ENCODE data around the gene PCSK4. TPM values are rescaled to one million over a fixed set of nuclear protein-coding genes. Genes with fewer than 3 reads are reported as not detected.

The PCSK4 gene
- total and polyA plus RNA-seq, 9 of the 15 experiments (the other 6 are each of a cell fraction or from before 2014, with no cell fraction given): 0.01 to 9.1 (median 2.1) TPM; not detected in 1

DNA sequence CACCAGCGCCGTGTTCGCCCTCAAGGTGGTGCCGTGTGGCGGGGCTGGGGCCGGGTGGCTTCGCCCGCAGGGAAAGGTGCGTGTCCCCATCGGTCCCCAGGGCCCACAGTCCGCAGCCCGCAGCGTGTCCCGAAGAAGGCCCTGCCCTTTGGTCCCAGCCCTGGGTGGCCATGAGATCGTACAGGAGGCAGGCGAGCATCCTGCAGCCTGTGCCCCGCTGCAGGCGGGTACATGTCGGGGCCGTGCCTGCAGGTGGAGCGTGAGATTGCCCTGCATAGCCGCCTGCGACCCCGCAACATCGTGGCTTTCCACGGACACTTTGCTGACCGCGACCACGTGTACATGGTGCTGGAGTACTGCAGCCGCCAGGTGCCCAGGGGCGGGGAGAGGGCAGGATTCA is 35.2 kb upstream of the PCSK4 start:
- in situ Hi-C loops (cut with MboI): no loop called here
- Histone ChIP-seq H3K9me3 (replicated peaks; ENCODE audit: control insufficient read depth, insufficient read depth, low read depth, low read length) (no peaks in the 10 kb centered on the region), H3K4me3 (no peak overlapping the region), H3K79me2 (ENCODE audit: control insufficient read depth, insufficient read depth, low read length) (no peaks in the 10 kb centered on the region), H3K4me1 (replicated peaks in 1 of 2; ENCODE audit: control insufficient read depth in 2 of 2, insufficient read depth in 2 of 2, low read length in 2 of 2) (peaks cover 3 to 55% of the 10 kb centered on the region in 2 experiments; a peak in 3 of 5 replicates), H3K4me2 (ENCODE audit: insufficient read depth, low read length) (no peak overlapping the region), H3K27ac (ENCODE audit: extremely low read depth, low read depth, low read length) (no peak overlapping the region), H2AFZ (ENCODE audit: low read depth, low read length) (no peak overlapping the region), H4K20me1 (replicated peaks; ENCODE audit: control insufficient read depth, insufficient read depth, low read length) (peaks cover 11% of the 10 kb centered on the region), H3K36me3 (ENCODE audit: control insufficient read depth, insufficient read depth, low read length) (no peaks in the 10 kb centered on the region), H3K9me1 (ENCODE audit: control insufficient read depth, insufficient read depth, low read length) (no peaks in the 10 kb centered on the region), H3K9ac (ENCODE audit: insufficient read depth in 1 of 2, low read depth in 2 of 2, low read length in 2 of 2) (no peak overlapping the region), H3K27me3 (ENCODE audit: control insufficient read depth in 2 of 2, insufficient read depth in 2 of 2, low read length in 2 of 2) (peaks cover 20 to 36% of the 10 kb centered on the region in 2 experiments; a peak in 4 of 5 replicates)
- BruUV-seq (replicated peaks): no TSS peak
- TF ChIP-seq SAFB (IDR thresholded peaks at IDR 0.05; ENCODE audit: borderline replicate concordance, low read depth, low read length) (0 out of 2 replicates have a peak, but pooled peaks have one; percentile 26), HNRNPL (IDR thresholded peaks at IDR 0.05; ENCODE audit: low read depth, low read length) (peak; percentile 50; the same call in 1 of the 2 replicates), NR2F6 (CRISPR knock-in tag; IDR thresholded peaks at IDR 0.05) (no peak), ZNF140 (CRISPR knock-in tag; IDR thresholded peaks at IDR 0.05) (no peak)
- intact Hi-C loops (cut with micrococcal nuclease): no loop called here
- ATAC-seq (no peak), DNase-seq (ENCODE audit: extremely low read depth in 1 of 4, low spot score in 3 of 4) (no peak), FAIRE-seq (no peak)
- POLR2A ChIA-PET: no interaction called here
- CTCF ChIA-PET (ENCODE audit: low intra/inter-chr PET ratio): no interaction called here
- 37% methylated on average over 19 of the region's 31 CpGs for WGBS (ENCODE audit: insufficient coverage, low coverage, missing lambda C conversion rate)

DNA sequence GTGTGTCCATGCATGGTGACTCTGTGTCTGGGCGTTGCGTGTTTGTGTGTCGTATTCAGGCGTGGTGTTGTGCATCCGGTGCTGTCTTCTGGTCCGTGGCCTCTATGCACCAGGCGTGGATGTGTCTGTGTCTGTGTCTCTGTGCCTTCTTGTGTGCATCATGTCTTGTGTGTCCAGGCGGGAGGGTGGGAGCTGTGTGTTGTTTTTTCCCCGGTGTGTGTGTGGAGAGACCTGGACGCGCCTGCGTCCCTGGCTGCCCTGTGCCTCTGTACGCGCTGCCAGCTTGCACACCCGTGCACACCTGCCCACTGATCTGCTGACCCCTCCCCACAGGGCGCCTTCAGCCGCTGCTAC is 34.8 kb upstream of the PCSK4 start:
- Histone ChIP-seq H3K9me3 (replicated peaks; ENCODE audit: control insufficient read depth, insufficient read depth, low read depth, low read length) (no peaks in the 10 kb centered on the region), H4K20me1 (replicated peaks; ENCODE audit: control insufficient read depth, insufficient read depth, low read length) (peaks cover 11% of the 10 kb centered on the region), H3K4me1 (replicated peaks in 1 of 2; ENCODE audit: control insufficient read depth in 2 of 2, insufficient read depth in 2 of 2, low read length in 2 of 2) (peaks cover 3 to 58% of the 10 kb centered on the region in 2 experiments; a peak in 3 of 5 replicates), H3K9me1 (ENCODE audit: control insufficient read depth, insufficient read depth, low read length) (no peaks in the 10 kb centered on the region), H3K4me2 (ENCODE audit: insufficient read depth, low read length) (peak overlapping the region; percentile 35; the same call in 1 of the 2 replicates), H3K36me3 (ENCODE audit: control insufficient read depth, insufficient read depth, low read length) (no peaks in the 10 kb centered on the region), H3K9ac (ENCODE audit: insufficient read depth in 1 of 2, low read depth in 2 of 2, low read length in 2 of 2) (no peak overlapping the region), H3K4me3 (no peak overlapping the region), H3K27ac (ENCODE audit: extremely low read depth, low read depth, low read length) (no peak overlapping the region; the same call in 2 of the 3 replicates), H3K79me2 (ENCODE audit: control insufficient read depth, insufficient read depth, low read length) (no peaks in the 10 kb centered on the region), H2AFZ (ENCODE audit: low read depth, low read length) (no peak overlapping the region), H3K27me3 (ENCODE audit: control insufficient read depth in 2 of 2, insufficient read depth in 2 of 2, low read length in 2 of 2) (peaks cover 19 to 38% of the 10 kb centered on the region in 2 experiments; a peak in 4 of 5 replicates)
- in situ Hi-C loops (cut with MboI): no loop called here
- 22% methylated on average over 9 of the region's 17 CpGs for WGBS (ENCODE audit: insufficient coverage, low coverage, missing lambda C conversion rate)
- intact Hi-C loops (cut with micrococcal nuclease): no loop called here
- CTCF ChIA-PET (ENCODE audit: low intra/inter-chr PET ratio): no interaction called here
- DNase-seq (ENCODE audit: extremely low read depth in 1 of 4, low spot score in 3 of 4): no peak
- FAIRE-seq: no peak
- no TSS peak for BruUV-seq (replicated peaks)
- ATAC-seq: no peak
- POLR2A ChIA-PET: no interaction called here
- TF ChIP-seq, protein P1, sequence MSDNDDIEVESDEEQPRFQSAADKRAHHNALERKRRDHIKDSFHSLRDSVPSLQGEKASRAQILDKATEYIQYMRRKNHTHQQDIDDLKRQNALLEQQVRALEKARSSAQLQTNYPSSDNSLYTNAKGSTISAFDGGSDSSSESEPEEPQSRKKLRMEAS (CRISPR knock-in tag; IDR thresholded peaks at IDR 0.05): peak; percentile 42; the same call in 1 of the 2 replicates
- TF ChIP-seq TCF3 (CRISPR knock-in tag; IDR thresholded peaks at IDR 0.05) (no peak), ZNF696 (CRISPR knock-in tag; conservative IDR thresholded peaks at IDR 0.05) (no peak), ZNF253 (CRISPR knock-in tag; conservative IDR thresholded peaks at IDR 0.05) (no peak), SMARCA5 (IDR thresholded peaks at IDR 0.05) (no peak), EHMT2 (IDR thresholded peaks at IDR 0.05) (0 out of 2 replicates have a peak, but pooled peaks have one; percentile 0), MIER1 (IDR thresholded peaks at IDR 0.05; ENCODE audit: low read depth) (no peak; the same call in 1 of the 2 replicates), NFIX (CRISPR knock-in tag; IDR thresholded peaks at IDR 0.05; ENCODE audit: low read depth) (no peak), HNRNPK (IDR thresholded peaks at IDR 0.05; ENCODE audit: low read depth, low read length, poor library complexity, severe bottlenecking) (no peak)
- TF ChIP-seq, protein P2, sequence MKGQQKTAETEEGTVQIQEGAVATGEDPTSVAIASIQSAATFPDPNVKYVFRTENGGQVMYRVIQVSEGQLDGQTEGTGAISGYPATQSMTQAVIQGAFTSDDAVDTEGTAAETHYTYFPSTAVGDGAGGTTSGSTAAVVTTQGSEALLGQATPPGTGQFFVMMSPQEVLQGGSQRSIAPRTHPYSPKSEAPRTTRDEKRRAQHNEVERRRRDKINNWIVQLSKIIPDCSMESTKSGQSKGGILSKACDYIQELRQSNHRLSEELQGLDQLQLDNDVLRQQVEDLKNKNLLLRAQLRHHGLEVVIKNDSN (CRISPR knock-in tag; IDR thresholded peaks at IDR 0.05): 0 out of 2 replicates have a peak, but pooled peaks have one; percentile 10
- TF ChIP-seq, protein P3, sequence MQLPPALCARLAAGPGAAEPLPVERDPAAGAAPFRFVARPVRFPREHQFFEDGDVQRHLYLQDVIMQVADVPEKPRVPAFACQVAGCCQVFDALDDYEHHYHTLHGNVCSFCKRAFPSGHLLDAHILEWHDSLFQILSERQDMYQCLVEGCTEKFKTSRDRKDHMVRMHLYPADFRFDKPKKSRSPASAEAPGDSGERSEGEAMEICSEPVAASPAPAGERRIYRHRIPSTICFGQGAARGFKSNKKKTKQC (CRISPR knock-in tag; IDR thresholded peaks at IDR 0.05): 0 out of 2 replicates have a peak, but pooled peaks have one; percentile 11
- TF ChIP-seq, protein P4, sequence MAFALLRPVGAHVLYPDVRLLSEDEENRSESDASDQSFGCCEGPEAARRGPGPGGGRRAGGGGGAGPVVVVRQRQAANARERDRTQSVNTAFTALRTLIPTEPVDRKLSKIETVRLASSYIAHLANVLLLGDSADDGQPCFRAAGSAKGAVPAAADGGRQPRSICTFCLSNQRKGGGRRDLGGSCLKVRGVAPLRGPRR (CRISPR knock-in tag; IDR thresholded peaks at IDR 0.05): no peak
